HEK293T (cell line): ENCODE results near the gene WDR47.
"Not testable (repeated sequence)": the region's sequence is repeated elsewhere in the genome, so short reads cannot be mapped to it uniquely, and the experiment has no call there.

Experiments used
- CTCF ChIA-PET: fragments of 350-600 bp; formaldehyde crosslinking; extraction: SDS; loops from one replicate; lab custom pipeline; 2021; ENCODE audit warnings: antibody characterized with exemption, inconsistent platforms; lab: Yijun Ruan, JAX
- POLR2A ChIA-PET: fragments of 350-600 bp; formaldehyde crosslinking; extraction: SDS; loops from one replicate; lab custom pipeline; 2020; ENCODE audit warnings: antibody characterized with exemption, inconsistent platforms; lab: Yijun Ruan, JAX
- DNase-seq: peaks from one replicate; pipeline ENCODE4 v3.0.0; 2012; ENCODE audit warnings: mixed read lengths; ENCODE audit errors: extremely low spot score
- ARNT ChIP-seq: fragments of 450-650 bp; IDR thresholded peaks from 2 replicates; pipeline ENCODE4 v1.6.1; 2017; ENCODE audit warnings: mild to moderate bottlenecking
- BHLHE40 ChIP-seq: fragments of 450-650 bp; IDR thresholded peaks from 2 replicates; pipeline ENCODE4 v1.6.1; 2016; ENCODE audit warnings: mild to moderate bottlenecking, moderate library complexity, borderline replicate concordance
- CTBP1 ChIP-seq: fragments of 450-650 bp; IDR thresholded peaks from 2 replicates; pipeline ENCODE4 v1.6.1; 2016; ENCODE audit warnings: borderline replicate concordance
- ELF4 ChIP-seq: fragments of 450-650 bp; IDR thresholded peaks from 2 replicates; pipeline ENCODE4 v1.6.1; 2017; ENCODE audit warnings: antibody characterized with exemption
- FOXA1 ChIP-seq: fragments of 450-650 bp; IDR thresholded peaks from 2 replicates; pipeline ENCODE4 v1.6.1; 2016; ENCODE audit warnings: mild to moderate bottlenecking
- FOXK2 ChIP-seq: fragments of 450-650 bp; IDR thresholded peaks from 2 replicates; pipeline ENCODE4 v1.6.1; 2016; ENCODE audit warnings: mild to moderate bottlenecking
- FOXM1 ChIP-seq: fragments of 450-650 bp; IDR thresholded peaks from 2 replicates; pipeline ENCODE4 v1.6.1; 2017; ENCODE audit warnings: mild to moderate bottlenecking, borderline replicate concordance
- HDGF ChIP-seq: fragments of 450-650 bp; IDR thresholded peaks from 2 replicates; pipeline ENCODE4 v1.6.1; 2017; ENCODE audit warnings: antibody characterized with exemption, borderline replicate concordance
- L3MBTL2 ChIP-seq: fragments of 450-650 bp; conservative IDR thresholded peaks from 2 replicates; pipeline ENCODE4 v1.6.1; 2016; ENCODE audit warnings: mild to moderate bottlenecking
- LEF1 ChIP-seq: fragments of 450-650 bp; IDR thresholded peaks from 2 replicates; pipeline ENCODE4 v1.6.1; 2017; ENCODE audit warnings: mild to moderate bottlenecking, borderline replicate concordance
- NFRKB ChIP-seq: fragments of 450-650 bp; IDR thresholded peaks from 2 replicates; pipeline ENCODE4 v1.6.1; 2016; ENCODE audit warnings: mild to moderate bottlenecking, moderate library complexity
- PKNOX1 ChIP-seq: fragments of 450-650 bp; IDR thresholded peaks from 2 replicates; pipeline ENCODE4 v1.6.1; 2016
- SP1 ChIP-seq: fragments of 450-650 bp; IDR thresholded peaks from 2 replicates; pipeline ENCODE4 v1.6.1; 2017
- SUZ12 ChIP-seq: fragments of 450-650 bp; IDR thresholded peaks from 2 replicates; pipeline ENCODE4 v1.6.1; 2016; ENCODE audit warnings: mild to moderate bottlenecking
- TARDBP ChIP-seq: fragments of 450-650 bp; IDR thresholded peaks from 2 replicates; pipeline ENCODE4 v1.6.1; 2016
- ZNF384 ChIP-seq: fragments of 450-650 bp; IDR thresholded peaks from 2 replicates; pipeline ENCODE4 v1.6.1; 2016

Gene WDR47

GRCh38 chr1:109061183-109061582 is 19.3 kb upstream of the WDR47 start:
- ChIA-PET CTCF (interaction anchor here (0.6 kb wide), 1 partner anchor 14 kb away, joined by 4 read pairs; no protein-coding TSS in a partner anchor), POLR2A (interaction anchor here (0.9 to 1.4 kb wide), 3 partner anchors 15 to 29 kb away, joined by 3 to 10 read pairs (median 3); partner anchors contain the start of genes TAF13, TMEM167B and WDR47)
- TF ChIP-seq FOXM1 (no peak), ARNT (no peak), HDGF (no peak), FOXA1 (no peak), FOXK2 (no peak), ZNF384 (no peak), L3MBTL2 (no peak), NFRKB (no peak), SP1 (no peak), SUZ12 (no peak), LEF1 (no peak), PKNOX1 (no peak), ELF4 (no peak)
- DNase-seq, result no peak

DNA sequence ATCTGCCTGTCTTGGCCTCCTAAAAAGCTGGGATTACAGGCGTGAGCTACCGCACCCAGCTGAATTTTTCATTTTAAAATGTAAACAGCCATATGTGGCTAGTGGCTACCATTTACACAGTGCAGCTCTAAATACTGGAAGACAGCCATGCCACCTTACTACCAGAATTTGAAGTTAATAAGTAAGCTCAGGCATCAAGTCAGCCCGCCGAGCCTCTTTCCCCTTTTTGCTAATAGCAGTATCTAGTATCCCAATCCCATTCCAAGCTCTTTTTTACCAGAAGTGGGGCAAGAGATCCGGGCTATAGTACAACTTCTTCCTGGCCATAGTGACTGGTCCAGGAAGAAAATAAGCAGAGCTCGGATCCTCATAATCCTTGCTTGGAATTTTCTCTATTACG is 18.8 kb upstream of the WDR47 start:
- no peak for TF ChIP-seq ZNF384
- TF ChIP-seq FOXA1, result no peak
- no peak for TF ChIP-seq BHLHE40
- TF ChIP-seq NFRKB, result no peak
- no peak for TF ChIP-seq TARDBP
- no peak for TF ChIP-seq LEF1
- no peak for TF ChIP-seq FOXK2
- no peak for TF ChIP-seq ARNT
- no peak for TF ChIP-seq FOXM1
- no peak for TF ChIP-seq ELF4
- TF ChIP-seq HDGF, result no peak
- TF ChIP-seq SP1, result no peak
- TF ChIP-seq CTBP1, result no peak
- TF ChIP-seq PKNOX1, result no peak
- ChIA-PET CTCF (interaction anchor here (0.6 kb wide), 1 partner anchor 13 kb away, joined by 4 read pairs; no protein-coding TSS in a partner anchor), POLR2A (interaction anchor here (0.9 to 1.4 kb wide), 3 partner anchors 15 to 30 kb away, joined by 3 to 10 read pairs (median 3); partner anchors contain the start of genes TAF13, TMEM167B and WDR47)
- DNase-seq, result no peak

DNA sequence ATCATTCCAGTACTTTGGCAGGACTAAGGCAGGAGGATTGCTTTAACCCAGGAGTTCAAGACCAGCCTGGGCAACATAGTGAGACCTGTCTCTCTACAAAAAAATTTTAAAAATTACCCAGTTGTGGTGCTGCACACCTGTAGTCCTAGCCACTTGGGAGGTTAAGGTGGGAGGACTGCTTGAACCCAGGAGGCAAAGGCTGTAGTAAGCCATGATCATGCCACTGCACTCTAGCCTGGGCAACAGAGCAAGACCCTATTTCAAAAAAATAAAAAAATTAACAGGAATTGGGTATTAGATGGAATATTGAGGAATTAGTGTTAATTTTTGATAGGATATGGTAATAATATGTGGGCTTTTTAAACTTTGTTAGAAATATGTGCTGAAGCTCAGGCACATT is 17.1 kb upstream of the WDR47 start:
- DNase-seq, result no peak
- POLR2A ChIA-PET, result interaction anchor here (1.4 kb wide), 1 partner anchor 17 kb away, joined by 6 read pairs; the partner anchor contains the start of gene TAF13
- TF ChIP-seq L3MBTL2, result no peak
- TF ChIP-seq ELF4, result no peak
- TF ChIP-seq CTBP1, result no peak
- no peak for TF ChIP-seq PKNOX1
- no peak for TF ChIP-seq TARDBP
- no peak for TF ChIP-seq FOXA1
- no peak for TF ChIP-seq ZNF384
- no peak for TF ChIP-seq HDGF
- no peak for TF ChIP-seq SUZ12
- no peak for TF ChIP-seq ARNT
- no peak for TF ChIP-seq FOXK2
- TF ChIP-seq BHLHE40, result no peak
- no peak for TF ChIP-seq LEF1
- CTCF ChIA-PET, result no interaction called here

- TF ChIP-seq NFRKB, result no peak
- TF ChIP-seq LEF1, result no peak
- no peak for TF ChIP-seq ARNT
- TF ChIP-seq SP1, result no peak
- TF ChIP-seq PKNOX1, result no peak
- no peak for TF ChIP-seq HDGF
- TF ChIP-seq FOXA1, result no peak
- no peak for TF ChIP-seq ZNF384
- TF ChIP-seq ELF4, result no peak
- TF ChIP-seq TARDBP, result no peak
- TF ChIP-seq BHLHE40, result no peak
- TF ChIP-seq SUZ12, result no peak
- no peak for TF ChIP-seq CTBP1
- TF ChIP-seq FOXK2, result no peak
- ChIA-PET CTCF (no interaction called here), POLR2A (no interaction called here)
- no peak for DNase-seq
Measured at GRCh38 chr1:109056064-109056463, 14.2 kb upstream of the WDR47 start.

DNA sequence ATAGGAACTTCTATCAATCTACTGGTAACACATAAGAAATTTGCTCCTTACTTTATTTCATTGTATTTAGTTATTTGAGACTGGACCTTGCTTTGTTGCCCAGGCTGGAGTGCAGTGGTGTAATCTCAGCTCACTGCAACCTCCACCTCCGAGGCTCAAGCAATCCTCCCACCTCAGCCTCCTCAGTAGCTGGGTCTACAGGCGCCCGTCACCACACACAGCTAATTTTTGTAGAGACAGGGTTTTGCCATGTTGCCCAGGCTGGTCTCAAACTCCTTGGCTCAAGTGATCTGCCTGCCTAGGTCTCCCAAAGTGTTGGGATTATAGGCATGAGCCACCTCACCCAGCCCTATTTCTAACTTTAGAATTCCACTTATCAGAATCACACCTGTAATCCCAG is 10.2 kb upstream of the WDR47 start:
- DNase-seq, POLR2A ChIA-PET, CTCF ChIA-PET: not testable (repeated sequence)
